Fibroblast of skin of right quadriceps (primary cell): Measurements from ENCODE around the gene CIP2A.
A peak's percentile ranks its signal among the peaks of the same experiment; 100 is the strongest.
"Not testable (repeated sequence)": the region's sequence is repeated elsewhere in the genome, so short reads cannot be mapped to it uniquely, and the experiment has no call there.

ENCODE experiments used
- DNase-seq: peaks from one replicate; pipeline ENCODE4 v3.0.0-alpha.2; 2013

CIP2A gene

GRCh38 chr3:108589081-108589997 lies at the start of gene CIP2A, which contains the start of gene DZIP3:
Gene CIP2A (minus strand): TSS chr3:108589438. CDS start chr3:108589375, 63 bp downstream.
Gene DZIP3 (plus strand): TSS chr3:108589722. CDS start chr3:108605407, 15,685 bp downstream.
- peak; percentile 95 for DNase-seq

GRCh38 chr3:108629974-108630373 lies 40.7 kb upstream of the CIP2A start:
- no peak for DNase-seq

DNA sequence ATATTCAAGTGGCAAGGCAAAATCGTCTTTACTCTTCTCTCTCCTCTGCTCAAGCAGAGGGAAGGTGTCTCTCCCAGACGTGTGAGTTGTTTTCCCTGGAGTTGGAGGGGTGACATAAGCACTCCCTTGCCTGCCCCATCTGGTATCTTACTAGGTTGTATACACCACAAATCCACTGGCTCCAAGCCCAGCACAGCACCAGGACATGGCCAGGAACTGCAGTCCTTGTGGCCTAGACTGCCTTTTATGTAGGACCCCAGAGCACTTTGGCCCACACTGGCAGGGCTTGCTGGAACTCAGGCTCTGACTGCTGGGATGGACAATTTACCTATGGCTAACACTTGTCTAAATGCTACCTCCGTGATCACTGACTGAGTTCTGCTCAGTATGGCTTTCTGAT lies 34.3 kb upstream of the CIP2A start:
- DNase-seq, result no peak

DNA sequence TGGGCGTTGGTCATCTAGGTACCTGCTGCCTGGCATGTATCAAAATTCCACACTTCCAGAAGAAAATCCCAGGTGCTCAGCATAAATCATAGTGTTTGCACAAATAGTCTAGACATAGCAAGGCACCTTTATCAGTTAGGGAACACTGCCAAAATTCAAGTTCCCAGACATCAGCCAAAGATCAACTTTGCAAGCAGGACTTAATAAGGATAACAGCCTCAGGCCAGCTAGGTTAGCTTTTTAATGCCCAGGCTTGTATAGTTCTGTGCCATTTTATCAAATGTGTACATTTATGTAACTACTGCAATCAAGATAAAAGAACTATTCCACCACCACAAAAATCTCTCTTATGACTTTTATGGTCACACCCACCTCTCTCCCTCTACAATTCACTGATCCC lies 31.0 kb upstream of the CIP2A start:
- no peak for DNase-seq

DNA sequence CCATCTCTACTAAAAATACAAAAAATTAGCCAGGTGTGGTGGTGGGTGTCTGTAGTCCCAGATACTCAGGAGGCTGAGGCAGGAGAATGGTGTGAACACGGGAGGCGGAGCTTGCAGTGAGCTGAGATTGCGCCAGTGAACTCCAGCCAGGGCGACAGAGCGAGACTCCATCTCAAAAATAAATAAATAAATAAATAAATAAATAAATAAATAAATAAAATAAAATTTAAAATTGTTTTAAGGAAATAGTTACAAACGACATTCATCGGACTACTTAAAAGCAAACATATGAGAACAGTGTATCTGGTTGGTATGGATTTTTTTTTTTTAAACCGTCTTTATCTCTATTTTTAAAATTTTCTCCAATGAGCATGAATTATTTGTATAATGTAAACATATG lies 26.9 kb upstream of the CIP2A start:
- not testable (repeated sequence) for DNase-seq

GRCh38 chr3:108610651-108611050 lies 21.4 kb upstream of the CIP2A start:
- DNase-seq, result no peak

- no peak for DNase-seq
Observed at GRCh38 chr3:108608750-108609149, 19.5 kb upstream of the CIP2A start.

DNA sequence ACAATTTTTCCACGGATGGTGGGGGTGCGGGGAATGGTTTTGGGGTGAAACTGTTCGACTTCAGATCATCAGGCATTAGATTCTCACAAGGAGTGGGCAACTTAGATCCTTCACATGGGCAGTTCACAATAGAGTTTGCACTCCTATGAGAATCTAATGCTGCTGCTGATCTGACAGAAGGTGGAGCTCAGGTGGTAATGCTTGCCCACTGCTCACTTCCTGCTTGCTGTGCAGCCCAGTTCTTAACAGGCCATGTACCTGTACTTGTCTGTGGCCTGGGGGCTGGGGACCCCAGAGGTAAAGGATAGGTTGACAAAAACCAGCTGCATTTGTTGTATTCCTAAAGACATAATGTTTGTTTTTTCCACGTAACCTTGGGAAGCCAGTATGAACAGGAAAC lies 16.3 kb upstream of the CIP2A start:
- DNase-seq, result no peak

DNA sequence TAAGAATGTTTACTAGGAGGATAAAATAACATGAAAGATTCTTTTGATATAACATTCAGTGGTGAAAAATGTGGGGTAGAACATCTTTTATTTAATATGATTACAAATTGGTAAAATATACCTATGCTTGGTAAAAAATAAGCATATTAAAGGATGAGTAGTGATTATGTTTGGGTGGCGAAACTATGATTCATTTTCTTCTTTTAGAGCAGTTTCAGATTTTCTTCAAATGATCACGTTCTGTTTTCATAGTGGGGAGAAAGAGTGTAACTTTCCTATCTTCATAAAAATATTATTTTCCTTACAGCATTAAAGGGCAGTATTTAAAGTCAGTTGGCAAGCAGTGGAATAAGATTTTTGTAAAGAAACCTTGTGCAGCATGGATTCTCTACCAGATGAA lies 15.8 kb upstream of the CIP2A start:
- no peak for DNase-seq

GRCh38 chr3:108603691-108604090 lies 14.5 kb upstream of the CIP2A start:
- DNase-seq, result peak; percentile 8

DNA sequence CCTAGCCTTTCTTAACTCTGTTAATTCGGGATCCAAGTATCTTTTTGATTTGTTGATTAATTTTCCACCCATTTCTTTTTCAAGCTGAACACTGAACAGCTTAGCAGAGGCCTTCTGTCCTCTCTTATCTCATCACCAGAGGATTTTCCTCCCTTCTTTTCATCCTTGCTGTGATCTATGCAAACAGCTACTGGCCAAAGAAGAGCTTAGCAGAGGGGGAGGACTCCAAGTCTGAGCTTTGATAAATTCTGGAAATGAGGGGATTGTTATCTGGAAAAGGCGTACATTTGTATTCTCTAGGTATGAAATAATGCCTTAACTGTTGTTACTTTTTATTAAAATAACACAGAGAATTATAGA lies 13.7 kb upstream of the CIP2A start:
- no peak for DNase-seq

GRCh38 chr3:108602249-108602934 lies 13.2 kb upstream of the CIP2A start:
- DNase-seq, result no peak

- DNase-seq, result no peak
Observed at GRCh38 chr3:108599677-108600409, 10.6 kb upstream of the CIP2A start.

DNA sequence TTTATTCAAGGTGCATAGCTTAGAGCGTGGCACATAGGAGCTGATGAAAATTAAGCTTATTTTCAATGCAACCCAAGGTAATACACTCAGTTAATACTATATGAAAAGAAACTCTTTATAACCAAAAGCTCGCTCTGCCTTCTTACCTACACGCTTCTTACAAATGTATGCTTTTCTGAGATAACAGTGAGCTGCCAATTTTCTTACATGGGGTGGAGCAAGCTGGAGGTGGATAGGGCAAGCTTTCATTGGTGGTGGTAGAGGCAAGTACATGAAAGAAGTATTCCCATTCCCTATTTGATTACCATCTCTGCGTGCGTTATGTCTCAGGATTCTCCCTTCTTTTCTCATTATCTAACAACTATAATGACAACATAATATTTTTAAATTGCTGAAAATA lies 9.1 kb upstream of the CIP2A start:
- no peak for DNase-seq

- no peak for DNase-seq
Observed at GRCh38 chr3:108595321-108595720, 6.1 kb upstream of the CIP2A start.

GRCh38 chr3:108590460-108590859 lies 1.2 kb upstream of the CIP2A start:
- no peak for DNase-seq

DNA sequence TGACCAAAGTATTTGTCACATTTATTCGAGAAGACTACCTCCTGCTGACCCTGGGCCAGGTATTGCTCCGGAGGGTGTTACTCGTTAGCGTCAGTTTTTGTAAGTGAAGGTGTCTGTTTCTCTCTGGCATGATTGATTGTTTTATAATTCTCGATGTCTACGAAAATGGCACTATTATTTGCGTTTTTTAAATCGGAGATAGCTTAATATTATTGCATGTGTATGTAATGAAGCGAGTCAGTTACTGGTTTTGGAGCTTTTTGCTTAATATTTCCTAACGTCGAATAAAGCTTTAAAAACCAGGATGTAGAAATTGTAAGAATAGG lies 723 bp upstream of the CIP2A start:
- no peak for DNase-seq

- DNase-seq, result no peak
Observed at GRCh38 chr3:108588601-108589000, 637 bp downstream of the CIP2A start.

DNA sequence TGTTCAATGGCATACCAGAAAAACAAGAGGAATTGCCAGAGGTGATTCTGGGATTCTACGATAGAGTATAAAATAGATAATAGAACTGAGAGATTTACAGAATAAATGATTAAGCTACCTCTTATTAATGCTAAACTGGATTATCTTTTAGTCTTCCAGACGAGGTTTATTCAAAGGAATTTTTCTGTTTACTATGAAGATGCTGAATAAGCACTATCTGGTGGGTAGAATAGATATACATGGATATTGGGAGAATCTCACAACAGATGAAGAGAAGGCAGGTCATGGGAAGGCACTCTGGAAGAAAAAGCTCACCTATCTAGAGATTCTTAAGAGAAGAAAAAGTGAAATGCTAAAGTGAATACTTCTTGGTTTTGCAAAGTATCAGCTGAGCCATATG lies 11.2 kb downstream of the CIP2A start:
- no peak for DNase-seq

GRCh38 chr3:108569336-108569735 lies 19.9 kb downstream of the CIP2A start:
- no peak for DNase-seq

DNA sequence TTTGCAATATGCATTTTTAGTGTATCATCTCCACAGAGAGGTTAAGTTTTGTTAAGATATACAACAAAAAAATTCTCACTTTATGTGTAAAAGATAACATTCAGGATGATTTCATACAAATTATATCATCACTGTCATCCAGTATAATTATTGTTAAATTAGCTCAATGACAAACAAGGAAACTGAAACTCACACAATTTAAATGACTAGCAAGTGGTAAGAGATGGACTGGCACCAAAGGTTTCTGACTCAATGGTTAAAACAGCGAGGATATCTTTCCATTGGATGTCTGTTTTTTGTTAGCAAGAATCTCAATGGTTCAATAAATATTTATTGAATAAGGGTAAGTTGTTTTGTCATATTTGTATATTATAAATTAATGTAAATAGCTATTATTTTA lies 22.6 kb downstream of the CIP2A start:
- no peak for DNase-seq

- no peak for DNase-seq
Observed at GRCh38 chr3:108565506-108565905, 23.7 kb downstream of the CIP2A start.

- no peak for DNase-seq
Observed at GRCh38 chr3:108564564-108564963, 24.7 kb downstream of the CIP2A start.

- DNase-seq, result no peak
Observed at GRCh38 chr3:108562565-108562964, 26.7 kb downstream of the CIP2A start.
